Activated B cell treated with CpG ODN at 0.5 μM for 24 hours (primary cell): Measurements from ENCODE around the gene GET4. TPM values are rescaled to one million over a fixed set of nuclear protein-coding genes. Genes with fewer than 3 reads are reported as not detected.
A peak's percentile ranks its signal among the peaks of the same experiment; 100 is the strongest.

Experiments used
- ATAC-seq: fragments of 200-7000 bp; cut with Tn5 transposase; one replicate; pipeline ENCODE4 v1.10.0; 2021; ENCODE audit warnings: low read depth, mild to moderate bottlenecking, moderate library complexity
- CTCF ChIA-PET: fragments of 350-600 bp; sonication (Branson Sonifier 250); formaldehyde crosslinking; loops from one replicate; lab custom pipeline; 2021; ENCODE audit warnings: antibody characterized with exemption; lab: Charles Lee
- POLR2A ChIA-PET: fragments of 350-600 bp; sonication (Branson Sonifier 250); formaldehyde crosslinking; loops from one replicate; lab custom pipeline; 2021; ENCODE audit warnings: antibody characterized with exemption; lab: Charles Lee
- DNase-seq: peaks from one replicate; pipeline ENCODE4 v3.0.0; 2022
- H3K27ac Mint-ChIP-seq: one replicate; pipeline ENCODE4 v1.8.0; 2020; ENCODE audit warnings: mixed read lengths
- H3K27me3 Mint-ChIP-seq: one replicate; pipeline ENCODE4 v1.8.0; 2021; ENCODE audit warnings: mixed read lengths
- H3K36me3 Mint-ChIP-seq: one replicate; pipeline ENCODE4 v1.8.0; 2021; ENCODE audit warnings: low read depth, mixed read lengths
- H3K4me1 Mint-ChIP-seq: one replicate; pipeline ENCODE4 v1.8.0; 2021; ENCODE audit warnings: mixed read lengths
- H3K4me3 Mint-ChIP-seq: one replicate; pipeline ENCODE4 v1.8.0; 2020; ENCODE audit warnings: mild to moderate bottlenecking, mixed read lengths
- H3K9me3 Mint-ChIP-seq: one replicate; pipeline ENCODE4 v1.8.0; 2020; ENCODE audit warnings: mixed read lengths
- CTCF ChIP-seq: fragments of 200-600 bp; IDR thresholded peaks from one replicate; pipeline ENCODE4 v1.8.0; 2022; ENCODE audit warnings: antibody characterized with exemption, mild to moderate bottlenecking
- intact Hi-C: fragments of 100-400 bp; cut with micrococcal nuclease; formaldehyde crosslinking; loops from one replicate; pipeline ENCODE4 v1.15.1; 2024
- total RNA-seq: library from RNA; stranded (reverse); gene quantifications from 2 replicates; pipeline ENCODE4 v1.2.3, GENCODE V29; 2022

Gene GET4
- total RNA-seq: 40.5 and 41.4 TPM in 2 replicates

GRCh38 chr7:876077-876971, at the start of gene GET4:
Gene GET4, plus strand, starts transcription at chr7:876554. Its CDS starts 92 bp downstream, at chr7:876646.
- Mint-ChIP-seq H3K36me3 (peaks cover 31% of the 10 kb centered on the region), H3K9me3 (no peaks in the 10 kb centered on the region), H3K27me3 (no peaks in the 10 kb centered on the region), H3K4me1 (peaks cover 35% of the 10 kb centered on the region), H3K27ac (peak within 1 kb of the TSS; percentile 87), H3K4me3 (peak within 1 kb of the TSS; percentile 91)
- peak; percentile 79 for ATAC-seq
- ChIA-PET POLR2A (interaction anchor here (0.7 to 2.2 kb wide), 7 partner anchors 59 to 727 kb away, joined by 3 to 17 read pairs (median 5); partner anchors contain the start of gene COX19), CTCF (interaction anchor here (0.8 to 1.3 kb wide), 2 partner anchors 117 to 543 kb away, joined by 3 read pairs; no protein-coding TSS in a partner anchor)
- peak; percentile 98 for DNase-seq
- no peak for TF ChIP-seq CTCF
- intact Hi-C loops: loop anchor here (1.0 to 10.0 kb wide), 11 partner anchors 34 to 352 kb away; partner anchors contain the start of genes ADAP1, COX19, DNAAF5 and PRKAR1B

GRCh38 chr7:828793-829561, 47.4 kb upstream of the GET4 start:
- no peak for DNase-seq

GRCh38 chr7:830069-830468, 46.3 kb upstream of the GET4 start:
- intact Hi-C loops: no loop called here
- H3K4me1 Mint-ChIP-seq: peaks cover 36% of the 10 kb centered on the region
- no peak overlapping the region for H3K4me3 Mint-ChIP-seq
- H3K27me3 Mint-ChIP-seq: no peaks in the 10 kb centered on the region
- H3K9me3 Mint-ChIP-seq: no peaks in the 10 kb centered on the region
- ChIA-PET POLR2A (no interaction called here), CTCF (no interaction called here)
- ATAC-seq (no peak), DNase-seq (no peak)
- peaks cover 27% of the 10 kb centered on the region for H3K36me3 Mint-ChIP-seq
- H3K27ac Mint-ChIP-seq: peak overlapping the region; percentile 94
- no peak for TF ChIP-seq CTCF

More at GRCh38 chr7:828793-829561, 47.4 kb upstream of the GET4 start:
- CTCF ChIA-PET: no interaction called here
- no peaks in the 10 kb centered on the region for H3K9me3 Mint-ChIP-seq
- no peaks in the 10 kb centered on the region for H3K27me3 Mint-ChIP-seq
- H3K36me3 Mint-ChIP-seq: peaks cover 31% of the 10 kb centered on the region
- no peak overlapping the region for H3K4me3 Mint-ChIP-seq
- intact Hi-C loops: no loop called here
- POLR2A ChIA-PET: interaction anchor here (0.7 kb wide), 2 partner anchors 17 to 141 kb away, joined by 3 read pairs; no protein-coding TSS in a partner anchor
- TF ChIP-seq CTCF: no peak
- ATAC-seq: no peak
- peaks cover 41% of the 10 kb centered on the region for H3K4me1 Mint-ChIP-seq
- H3K27ac Mint-ChIP-seq: no peak overlapping the region

GRCh38 chr7:831596-832166, 44.7 kb upstream of the GET4 start:
- no peak for DNase-seq
- Mint-ChIP-seq H3K9me3 (no peaks in the 10 kb centered on the region), H3K27me3 (no peaks in the 10 kb centered on the region), H3K4me3 (peak overlapping the region; percentile 74), H3K36me3 (peaks cover 25% of the 10 kb centered on the region), H3K4me1 (peaks cover 47% of the 10 kb centered on the region), H3K27ac (peak overlapping the region; percentile 94)
- TF ChIP-seq CTCF: no peak
- CTCF ChIA-PET: interaction anchor here (1.6 kb wide), 1 partner anchor 42 kb away, joined by 4 read pairs; no protein-coding TSS in a partner anchor
- peak; percentile 67 for ATAC-seq
- POLR2A ChIA-PET: interaction anchor here (0.6 to 3.0 kb wide), 5 partner anchors 14 to 60 kb away, joined by 3 to 30 read pairs (median 3); no protein-coding TSS in a partner anchor
- intact Hi-C loops: loop anchor here (1.0 kb wide), 4 partner anchors 14 to 45 kb away; partner anchors contain the start of gene GET4
